Posterior cingulate gyrus (tissue), 11 donors: ENCODE results near the gene PAK1.

Experiments used
- DNase-seq, 10 donors: peaks; one replicate each; pipeline versions ENCODE4 v3.0.0 to v3.0.0-alpha.2; 2020 to 2021; ENCODE audit warnings: mixed read lengths in 3 of 10
- intact Hi-C: fragments of 100-400 bp; cut with DNase I; formaldehyde crosslinking; loops from one replicate; pipeline ENCODE4 v1.15.1; 2023

Gene PAK1

DNA sequence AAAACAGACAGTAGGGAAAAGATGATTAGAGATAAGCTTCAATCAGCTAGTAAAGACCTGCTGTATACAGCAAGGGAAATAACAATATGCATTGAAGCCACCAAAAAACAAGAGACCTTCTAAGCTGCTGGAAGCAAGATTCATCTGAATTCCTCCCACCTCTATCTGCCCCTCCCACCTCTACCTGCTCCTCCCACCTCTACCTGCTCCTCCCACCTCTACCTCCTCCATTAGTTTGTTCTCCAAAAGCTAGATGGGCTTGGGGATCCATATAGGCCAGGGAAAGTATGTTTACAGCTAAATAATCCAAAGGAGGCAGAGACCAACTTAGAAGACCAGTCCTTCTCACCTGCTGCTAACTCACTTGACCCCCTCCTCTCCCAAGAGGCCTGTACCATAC lies 33.2 kb downstream of the PAK1 start:
- no peak for DNase-seq
- intact Hi-C loops, result no loop called here

DNA sequence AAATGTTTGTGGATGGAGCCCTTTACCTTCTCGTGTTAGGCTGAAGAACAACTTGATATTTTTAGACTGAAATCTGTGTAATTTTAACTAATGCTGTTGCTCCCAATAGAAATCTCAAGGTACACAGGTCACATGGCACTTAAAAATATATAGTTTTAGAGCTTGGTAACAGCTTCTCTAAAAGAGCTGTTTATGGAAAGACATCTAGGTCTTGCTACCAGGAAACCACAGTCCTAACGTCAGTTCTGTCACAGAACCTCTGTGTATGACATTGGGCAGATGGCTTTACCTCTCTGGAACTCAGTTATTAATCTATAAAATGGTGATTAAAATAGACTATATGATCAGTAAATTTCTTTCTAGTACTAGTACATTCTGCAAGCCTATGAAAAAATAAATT lies 35.4 kb downstream of the PAK1 start:
- intact Hi-C loops, result no loop called here
- DNase-seq, result no peak

DNA sequence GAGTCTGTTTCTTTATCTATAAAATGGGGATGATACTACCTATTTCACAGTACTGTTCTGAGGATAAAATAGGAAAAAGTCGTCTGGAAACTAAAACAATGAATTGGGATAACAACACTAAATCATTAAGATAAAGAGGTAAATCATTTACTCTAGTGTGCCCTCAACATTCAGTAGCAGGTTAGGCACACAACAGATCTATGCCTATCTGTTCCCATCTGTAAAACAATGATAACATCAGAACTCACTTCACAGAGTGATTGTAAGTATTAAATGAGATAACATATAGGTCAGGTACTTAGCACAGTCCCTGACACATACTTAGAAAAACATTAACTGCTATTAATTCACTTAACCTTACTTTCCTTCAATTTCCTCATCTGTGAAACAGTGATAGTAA lies 36.9 kb downstream of the PAK1 start:
- DNase-seq, result no peak
- intact Hi-C loops, result no loop called here

DNA sequence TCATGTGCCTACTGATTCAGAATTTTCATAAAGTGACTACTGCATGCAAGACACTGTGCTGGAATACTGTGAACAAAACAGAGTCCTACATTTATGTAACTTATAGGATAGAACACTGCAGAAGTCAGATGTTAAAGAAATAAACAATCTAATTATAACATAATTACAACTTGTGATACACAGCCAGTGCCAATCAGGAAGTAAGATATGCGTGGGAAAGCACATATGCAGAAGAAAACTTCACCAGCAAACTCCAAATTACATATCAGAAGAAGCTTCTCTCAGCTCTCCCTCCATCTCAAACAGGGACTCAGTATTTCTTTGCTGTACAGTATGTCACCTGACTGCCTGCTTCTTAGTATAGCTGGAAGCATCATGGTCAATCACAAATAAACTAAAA lies 37.4 kb downstream of the PAK1 start:
- DNase-seq, result no peak
- intact Hi-C loops, result no loop called here

DNA sequence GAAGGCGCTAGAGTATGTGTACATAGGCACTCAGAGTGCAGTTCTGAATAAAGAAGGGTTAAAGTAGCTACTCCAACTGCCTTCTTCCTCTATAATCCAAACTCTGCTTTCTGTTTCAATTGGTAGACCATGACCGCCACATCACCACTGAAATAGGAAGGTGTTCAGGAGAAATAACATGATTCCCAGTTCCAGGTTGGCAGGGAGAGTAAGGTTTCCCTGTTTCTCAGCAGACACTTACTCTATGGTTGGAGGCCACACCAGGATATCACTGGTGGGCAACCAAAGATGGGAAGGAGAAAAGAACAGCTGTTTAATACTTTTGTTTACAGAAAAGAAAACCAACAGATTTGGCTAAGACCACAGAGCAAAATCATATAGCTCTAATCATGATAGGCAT lies 37.9 kb downstream of the PAK1 start:
- no peak for DNase-seq
- intact Hi-C loops, result no loop called here

DNA sequence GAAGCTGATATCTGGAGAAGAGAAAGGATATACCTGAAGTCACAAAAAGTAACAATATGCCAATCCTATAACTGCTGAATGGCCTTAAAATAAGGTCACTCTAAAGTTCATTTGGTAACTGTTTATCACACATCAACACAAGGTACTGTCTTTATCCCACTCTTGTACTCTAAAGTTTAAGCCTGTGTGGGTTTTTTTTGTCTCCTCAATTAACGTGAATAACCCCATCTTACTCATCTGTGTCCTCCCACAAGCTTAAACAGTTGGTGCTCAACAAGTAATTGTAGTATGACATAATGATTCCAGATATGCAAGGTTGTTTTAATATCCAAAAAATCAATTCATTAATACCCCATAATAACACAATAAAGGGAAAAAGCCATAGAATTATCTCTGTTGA lies 42.1 kb downstream of the PAK1 start:
- intact Hi-C loops, result no loop called here
- DNase-seq, result no peak

DNA sequence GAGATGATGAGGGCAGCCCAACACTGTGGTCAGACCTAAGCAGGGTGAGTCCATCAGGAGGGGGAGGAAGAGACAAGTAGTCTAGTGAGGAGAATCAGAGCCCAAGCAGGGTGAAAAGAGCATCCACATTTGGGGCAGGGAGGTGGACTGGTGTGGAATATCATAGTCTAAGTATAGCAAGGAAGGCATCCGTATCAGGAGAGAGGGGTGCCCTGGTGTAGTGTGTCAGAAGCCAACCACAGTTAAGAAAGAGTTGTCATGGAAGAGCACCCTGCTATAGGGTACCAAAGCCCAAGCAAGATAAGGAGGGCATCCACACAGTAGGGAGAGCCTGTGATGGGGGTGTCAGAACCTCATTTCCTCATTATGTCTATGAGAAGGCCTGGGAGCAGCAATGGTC lies 45.3 kb downstream of the PAK1 start:
- no peak for DNase-seq
- intact Hi-C loops, result no loop called here

DNA sequence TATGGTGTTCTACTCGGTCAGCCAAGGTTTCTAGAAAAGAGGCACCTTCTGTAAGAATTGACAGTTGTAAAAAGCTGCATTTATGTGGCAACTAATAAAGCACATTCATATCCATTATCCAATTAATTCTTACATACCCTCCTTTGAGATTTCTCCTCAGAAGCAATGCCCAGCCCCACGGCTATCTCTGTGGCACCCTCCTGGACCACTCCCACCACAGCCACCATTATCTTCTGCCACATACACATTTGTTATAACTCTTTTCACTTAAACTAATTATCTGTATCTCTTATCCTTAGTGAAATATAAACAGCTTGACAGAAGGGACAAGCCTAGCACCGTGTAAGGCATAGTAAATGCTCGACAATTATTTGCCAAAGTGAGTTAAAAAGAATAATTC lies 48.5 kb downstream of the PAK1 start:
- intact Hi-C loops, result no loop called here
- DNase-seq, result no peak

DNA sequence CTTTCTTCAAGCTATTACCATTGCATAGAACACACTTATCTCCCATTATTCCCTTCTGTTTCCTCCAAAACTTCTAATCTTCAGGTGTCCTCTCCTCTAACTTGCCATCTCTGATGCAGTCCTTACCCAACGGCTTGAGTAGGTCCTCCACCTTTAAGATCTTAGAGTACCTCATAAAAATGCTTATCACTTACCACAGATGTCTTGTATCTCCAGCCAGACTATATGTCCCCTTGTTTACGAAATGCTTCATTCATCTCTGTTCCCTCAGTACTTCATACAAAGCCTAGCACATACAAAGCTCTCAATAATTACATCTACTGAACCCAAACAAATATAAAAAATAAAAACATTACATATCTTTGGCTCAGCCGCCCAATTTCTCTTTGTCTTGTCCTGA lies 49.2 kb downstream of the PAK1 start:
- intact Hi-C loops, result no loop called here
- DNase-seq, result no peak

DNA sequence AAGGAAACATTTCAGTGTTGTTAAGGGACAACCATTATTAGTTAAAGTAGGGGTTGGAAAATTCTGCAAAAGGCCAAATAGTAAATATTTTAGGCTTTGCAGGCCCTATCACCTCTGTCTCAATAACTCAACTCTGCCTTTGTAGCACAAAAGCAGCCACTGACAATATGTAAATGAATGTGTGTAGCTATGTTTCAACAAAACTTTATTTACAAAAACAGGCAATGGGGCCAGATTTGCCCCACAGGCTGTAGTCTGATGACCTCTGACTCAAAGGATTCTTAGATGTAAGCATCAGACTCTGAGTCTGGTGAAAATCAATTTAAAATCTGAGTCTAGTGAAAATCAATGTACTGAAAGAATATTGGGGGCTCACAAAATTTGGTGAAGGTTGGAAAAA lies 50.3 kb downstream of the PAK1 start:
- no peak for DNase-seq
- intact Hi-C loops, result no loop called here

DNA sequence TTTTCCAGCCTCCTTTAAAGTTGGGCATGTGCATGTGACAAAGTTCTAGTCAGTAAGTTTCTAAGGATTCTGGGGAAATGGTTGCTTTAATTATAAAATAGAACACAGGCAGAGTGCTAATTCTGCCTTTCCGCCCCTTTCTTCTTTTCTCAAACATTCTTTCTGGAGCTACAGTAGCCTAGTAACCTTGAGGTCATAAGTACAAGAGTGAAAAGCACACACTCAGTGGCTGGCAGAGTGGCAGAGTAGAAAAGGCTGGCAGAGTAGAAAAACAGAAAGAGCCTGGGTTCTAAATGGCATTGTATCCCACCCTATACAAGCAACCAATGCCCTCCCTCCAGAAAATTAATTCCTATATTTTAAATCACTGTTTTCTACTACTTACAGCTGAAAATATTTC lies 51.2 kb downstream of the PAK1 start:
- intact Hi-C loops, result no loop called here
- DNase-seq, result no peak

DNA sequence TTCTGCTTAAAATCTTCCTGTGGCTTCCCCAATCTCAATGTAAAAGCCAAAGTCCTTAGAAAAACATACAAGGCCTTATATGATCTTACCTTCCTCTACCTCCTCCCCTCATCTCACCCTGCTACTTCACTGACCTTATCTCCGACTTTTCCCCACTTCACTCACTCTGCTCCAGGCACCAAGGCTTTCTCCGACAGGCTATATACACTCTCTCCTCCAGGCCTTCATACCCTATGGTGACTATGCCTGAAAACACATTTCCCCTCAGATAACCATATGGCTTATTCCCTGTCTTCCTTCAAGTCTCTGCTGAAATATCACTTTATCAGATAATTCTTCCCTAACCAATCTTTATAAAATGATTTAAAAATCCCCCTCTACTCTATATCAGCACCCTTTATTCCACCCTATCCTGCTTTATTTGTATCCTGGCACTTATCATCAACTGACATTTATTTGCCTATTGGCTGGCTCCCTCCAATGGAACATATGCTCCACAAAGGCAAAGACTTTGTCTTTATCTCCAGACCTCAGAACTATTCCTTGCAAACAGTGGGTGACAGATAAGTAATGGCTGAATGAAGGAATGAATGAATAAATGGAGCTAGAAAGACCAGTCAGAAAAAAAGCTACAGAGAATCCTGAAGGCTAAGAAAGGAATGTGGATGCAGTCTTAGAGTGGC lies 52.7 kb downstream of the PAK1 start:
- intact Hi-C loops, result no loop called here
- no peak for DNase-seq

DNA sequence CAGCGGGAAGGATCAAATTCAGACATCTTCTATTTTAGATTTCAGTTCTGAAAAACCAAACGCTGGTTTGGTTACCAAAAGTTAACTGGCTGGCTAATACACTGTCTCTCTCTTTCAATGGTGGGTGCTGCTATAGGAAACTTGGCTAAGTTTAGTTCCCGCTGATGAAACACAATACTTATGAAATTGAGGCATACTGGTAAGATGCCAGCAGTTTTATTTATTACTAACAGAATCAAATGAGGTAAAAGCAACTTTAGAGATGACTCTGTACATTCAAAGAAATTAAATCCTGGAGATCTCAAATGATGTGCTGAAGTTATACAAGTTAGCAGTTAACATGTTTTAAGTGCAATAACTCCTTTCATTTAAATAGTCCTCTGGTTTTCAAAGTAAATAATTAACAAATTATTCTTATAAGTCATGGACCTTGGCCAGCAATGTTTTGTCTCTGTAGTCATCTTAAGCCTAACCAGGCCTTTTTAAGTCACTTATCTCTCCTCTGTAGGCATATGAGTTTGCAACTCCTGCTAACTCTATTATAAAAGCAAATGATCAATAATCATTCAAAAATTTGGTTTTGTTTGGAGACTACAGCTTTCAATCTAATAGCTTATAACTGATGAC lies 54.8 kb downstream of the PAK1 start:
- DNase-seq, result no peak
- intact Hi-C loops, result no loop called here

DNA sequence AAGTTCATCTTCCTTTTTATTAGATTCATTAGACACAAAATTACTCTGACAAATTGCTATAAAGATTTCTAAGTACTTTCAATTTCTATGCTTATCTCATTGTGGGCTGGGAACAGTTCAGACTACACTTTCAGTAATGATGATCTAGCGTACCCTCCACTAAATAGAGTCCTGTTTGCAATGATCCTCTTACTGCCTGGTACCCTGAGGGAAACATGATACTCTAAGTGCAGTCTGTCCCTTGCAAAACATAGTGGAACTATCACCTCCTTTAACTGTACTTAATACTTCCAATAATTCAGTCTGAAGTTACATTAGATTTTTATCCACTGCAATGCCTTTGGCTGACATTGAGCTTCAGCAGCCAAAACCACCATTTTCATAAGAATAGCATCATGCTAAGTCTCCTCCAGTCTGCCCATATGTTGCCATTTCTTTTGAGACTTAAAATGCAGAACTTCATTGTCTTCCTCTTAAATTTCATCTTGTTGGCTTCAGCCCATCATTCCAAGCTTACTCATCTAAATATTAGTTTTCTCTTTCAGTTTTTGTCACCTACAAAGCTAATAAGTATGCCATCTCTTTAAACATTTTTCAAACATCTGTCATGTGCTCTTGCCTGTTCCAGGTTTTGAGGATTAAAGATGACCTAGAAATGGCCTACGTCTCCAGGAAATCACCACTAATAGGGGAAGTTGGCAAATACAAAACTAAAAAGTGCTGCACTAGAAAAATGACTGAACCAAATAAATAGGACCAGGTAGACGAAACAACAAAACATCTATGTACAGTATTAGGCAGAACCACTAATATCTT lies 55.5 kb downstream of the PAK1 start:
- intact Hi-C loops, result no loop called here
- no peak for DNase-seq

DNA sequence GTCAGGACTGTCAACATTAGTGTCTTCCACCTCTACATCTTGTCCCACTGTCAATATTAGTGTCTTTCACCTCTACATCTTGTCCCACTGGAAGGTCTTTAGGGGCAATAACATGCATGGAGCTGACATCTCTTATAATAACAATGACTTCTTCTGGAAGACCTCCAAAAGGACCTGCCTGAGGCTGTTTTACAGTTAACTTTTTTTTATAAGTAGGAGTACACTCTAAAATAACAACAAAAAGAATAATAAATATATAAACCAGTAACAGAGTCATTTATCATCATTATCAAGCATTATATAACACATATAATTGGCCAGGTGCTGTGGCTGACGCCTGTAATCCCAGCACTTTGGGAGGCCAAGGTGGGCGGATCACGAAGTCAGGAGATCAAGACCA lies 57.5 kb downstream of the PAK1 start:
- no peak for DNase-seq
- intact Hi-C loops, result no loop called here

DNA sequence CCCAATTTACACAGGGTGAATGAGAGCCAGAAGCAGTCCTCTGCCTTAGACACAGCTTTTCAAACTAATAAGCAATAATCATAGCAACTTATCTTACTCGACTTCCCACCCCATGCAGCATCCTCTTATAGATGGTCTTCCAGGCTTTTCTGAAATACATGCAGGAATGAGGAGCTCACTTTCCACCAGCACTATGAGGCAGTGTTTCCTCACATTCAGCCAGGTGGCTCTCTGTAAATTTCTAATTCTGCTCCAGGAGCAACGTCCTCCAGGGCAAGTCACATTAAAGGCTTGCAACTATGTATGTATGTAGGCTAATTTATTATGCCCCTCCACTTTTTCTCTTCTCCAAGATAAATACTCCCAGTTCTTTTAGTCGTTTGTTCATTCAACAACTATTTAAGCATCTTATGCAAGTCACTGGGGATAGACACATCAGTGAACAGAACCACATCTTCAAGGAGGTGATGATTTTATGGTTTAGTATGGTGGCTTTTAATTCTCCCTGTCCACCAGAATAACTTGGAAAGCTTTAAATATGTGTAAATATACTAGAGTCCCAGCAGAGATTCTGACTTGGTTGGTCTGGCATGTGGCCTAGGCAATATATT lies 59.9 kb downstream of the PAK1 start:
- no peak for DNase-seq

DNA sequence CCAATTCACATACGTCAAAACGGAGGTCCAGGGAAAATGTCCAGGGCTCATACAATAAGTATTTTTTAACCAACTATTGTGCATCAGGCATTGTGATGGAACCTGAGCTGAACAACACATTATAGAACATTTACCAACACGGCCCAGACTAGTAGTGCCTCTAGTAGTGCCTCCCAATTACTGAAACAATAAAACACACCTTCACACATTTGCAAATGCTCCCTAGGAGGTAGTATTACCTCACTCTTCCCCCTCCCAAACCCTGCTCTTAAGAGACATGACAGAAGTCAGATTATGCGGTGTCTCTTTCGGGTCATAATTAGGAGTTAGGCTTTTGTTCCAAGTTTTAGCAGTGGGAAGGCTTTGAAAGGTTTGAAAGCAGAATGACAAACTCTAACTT lies 61.1 kb downstream of the PAK1 start:
- no peak for DNase-seq
- intact Hi-C loops, result no loop called here

More for the DNA sequence above, 59.9 kb downstream of the PAK1 start:
- intact Hi-C loops, result no loop called here

DNA sequence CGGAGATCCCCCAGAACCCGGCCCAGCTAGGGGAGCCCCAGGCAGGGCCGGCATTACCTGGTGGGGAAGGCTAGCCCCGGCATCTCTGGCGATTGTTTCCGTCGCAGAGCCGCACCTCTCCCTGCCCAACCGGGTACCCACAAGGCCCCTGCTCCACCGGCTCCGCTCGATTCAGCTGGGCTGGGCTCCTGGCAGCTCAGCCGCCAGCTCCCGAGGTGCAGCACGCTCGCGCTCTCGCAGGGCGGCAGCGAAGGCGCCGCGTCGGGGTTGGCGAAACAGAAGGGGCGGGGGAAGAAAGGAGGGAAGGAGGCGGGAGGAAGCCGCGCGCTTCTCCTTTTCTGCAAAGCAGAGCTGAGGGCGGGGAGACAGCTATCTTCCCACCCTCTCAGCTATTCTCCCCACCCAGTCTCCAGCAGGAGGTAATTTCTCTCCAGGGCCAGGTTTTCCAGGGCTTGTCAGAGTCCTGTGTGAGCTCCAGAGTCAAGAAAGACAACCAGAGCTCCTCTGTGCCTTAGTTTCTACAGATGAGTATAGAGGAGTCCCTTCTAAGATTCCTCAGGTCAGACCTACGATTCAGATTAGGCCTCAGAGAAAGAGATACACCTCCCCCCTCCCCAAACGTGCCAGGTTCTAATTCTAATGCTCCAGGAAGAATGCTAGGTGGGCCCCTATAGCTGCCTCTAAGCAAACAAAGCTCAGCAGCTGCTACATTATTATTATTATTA lies 62.0 kb downstream of the PAK1 start:
- intact Hi-C loops, result no loop called here
- peak; percentile 54 to 97 (median 84) for DNase-seq

DNA sequence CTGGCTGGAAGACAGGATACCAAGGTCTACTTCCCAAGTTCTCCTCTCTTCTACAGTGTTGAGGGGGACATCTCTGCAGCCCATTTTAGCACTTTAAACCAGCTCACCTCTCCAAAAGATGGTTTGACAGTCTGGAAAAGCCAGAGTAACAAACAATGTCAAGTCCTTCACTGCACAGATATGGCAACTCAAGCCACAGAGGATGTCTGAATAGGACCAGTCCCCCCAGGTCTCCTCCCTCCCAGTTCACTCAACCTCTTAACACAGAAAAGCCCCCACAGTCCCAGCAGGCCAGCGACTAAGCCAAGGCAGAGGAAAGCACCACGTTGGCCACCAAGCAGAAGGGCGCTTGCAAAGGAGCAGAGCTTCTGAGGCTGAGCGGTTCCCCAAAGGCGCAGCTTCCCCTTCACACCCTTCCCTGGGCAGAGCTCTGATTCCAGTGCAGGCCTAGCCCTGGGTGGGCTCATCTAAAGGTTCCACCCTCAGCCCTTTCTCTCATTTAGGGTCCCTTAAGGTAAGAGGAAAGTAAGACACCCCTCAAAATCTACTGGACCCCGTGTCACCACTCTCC lies 62.7 kb downstream of the PAK1 start:
- intact Hi-C loops, result no loop called here
- DNase-seq, result peak in 6 of 10 donors; percentile 15 to 89 (median 24)

DNA sequence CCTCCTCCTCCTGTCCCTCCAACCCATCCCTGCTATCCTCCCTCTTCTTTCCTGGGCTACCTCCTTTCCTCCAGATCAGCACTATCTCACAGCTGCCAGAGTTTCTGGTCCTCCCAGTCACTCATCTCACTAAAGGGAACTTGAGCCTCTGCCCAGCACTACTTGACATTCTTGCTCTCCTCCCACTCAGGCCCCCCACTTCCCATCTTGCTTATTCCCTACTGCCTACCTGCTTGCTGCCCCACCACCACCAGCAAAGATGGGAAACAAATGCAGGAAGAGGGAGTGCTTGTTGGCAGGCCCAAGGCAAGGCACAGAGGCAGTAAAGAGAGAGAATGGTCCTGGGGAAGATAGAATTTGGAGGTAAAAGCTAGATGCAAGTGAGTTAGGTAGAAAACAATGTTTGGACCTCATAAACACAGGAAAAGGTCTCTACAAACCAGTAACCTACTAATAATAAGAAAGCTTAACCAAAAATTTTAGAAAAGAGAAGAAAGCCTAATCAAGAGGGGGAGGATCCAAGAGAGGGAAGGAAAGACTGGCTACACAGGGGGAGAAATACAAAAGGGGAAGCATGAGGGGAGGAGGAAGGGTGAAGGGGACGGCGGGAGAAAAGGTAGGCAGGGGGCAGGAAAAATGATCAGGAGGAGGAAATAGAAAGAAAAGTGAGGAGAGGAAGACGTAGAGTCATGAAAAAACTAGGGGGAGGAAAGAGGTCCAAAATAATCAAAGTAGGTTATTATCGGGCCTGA lies 63.6 kb downstream of the PAK1 start:
- DNase-seq, result peak in 1 of 10 donors; percentile 70
- intact Hi-C loops, result no loop called here
